H1 (cell line): Measurements from ENCODE around the gene APOL2. TPM values are rescaled to one million over a fixed set of nuclear protein-coding genes. Genes with fewer than 3 reads are reported as not detected.

ENCODE experiments used
- CTCF ChIA-PET: fragments of 300-600 bp; sonication (Branson Sonifier 250); formaldehyde crosslinking; loops from one replicate; lab custom pipeline; 2021; ENCODE audit not compliant: partially characterized antibody; lab: Charles Lee
- POLR2A ChIA-PET: fragments of 300-600 bp; sonication (Branson Sonifier 250); formaldehyde crosslinking; loops from one replicate; lab custom pipeline; 2021; ENCODE audit warnings: inconsistent platforms; ENCODE audit not compliant: partially characterized antibody; lab: Charles Lee
- DNase-seq, 2 experiments: peaks; one replicate each; pipeline versions ENCODE4 v3.0.0 to v3.0.0-alpha.2; 2010 to 2022; ENCODE audit warnings: low spot score in 2 of 2, low read depth in 1 of 2, mixed read lengths in 1 of 2
- FAIRE-seq: peaks from 2 replicates; lab custom pipeline; 2011; peaks lifted over from hg19 to GRCh38; lab: Jason Lieb, UNC
- H2AFZ ChIP-seq: 2 replicates; pipeline ENCODE4 v1.8.1; 2012; ENCODE audit warnings: low read length, inconsistent platforms
- H2AK5ac ChIP-seq: 2 replicates; pipeline ENCODE4 v1.6.1; 2013; ENCODE audit warnings: low read depth, low read length
- H2BK120ac ChIP-seq: replicated peaks from 2 replicates; pipeline ENCODE3; 2013; ENCODE audit warnings: low read depth, low read length, inconsistent platforms
- H2BK12ac ChIP-seq: 2 replicates; pipeline ENCODE4 v1.6.1; 2013; ENCODE audit warnings: low read depth, low read length
- H2BK15ac ChIP-seq: 2 replicates; pipeline ENCODE4 v1.6.1; 2013; ENCODE audit warnings: low read length
- H2BK20ac ChIP-seq: 2 replicates; pipeline ENCODE4 v1.6.1; 2013; ENCODE audit warnings: low read length
- H2BK5ac ChIP-seq: 2 replicates; pipeline ENCODE4 v1.6.1; 2013; ENCODE audit warnings: low read depth, low read length
- H3K14ac ChIP-seq: 2 replicates; pipeline ENCODE4 v1.6.1; 2013; ENCODE audit warnings: inconsistent platforms; ENCODE audit not compliant: insufficient read length
- H3K18ac ChIP-seq: 2 replicates; pipeline ENCODE4 v1.6.1; 2013; ENCODE audit warnings: low read length; ENCODE audit errors: extremely low read depth
- H3K23ac ChIP-seq: 2 replicates; pipeline ENCODE4 v1.6.1; 2013; ENCODE audit warnings: inconsistent platforms; ENCODE audit not compliant: insufficient read length
- H3K23me2 ChIP-seq: 2 replicates; pipeline ENCODE4 v1.6.1; 2013; ENCODE audit warnings: low read depth, low read length
- H3K27ac ChIP-seq: 2 replicates; pipeline ENCODE4 v1.6.1; 2011; ENCODE audit warnings: low read depth, low read length, inconsistent platforms
- H3K27me3 ChIP-seq, 4 experiments: replicated peaks in 1 of 4; 1 replicate in 1 of 4; 2 replicates in 3 of 4; pipeline versions ENCODE4 v1.6.1 to v1.8.1; 2011 to 2013; ENCODE audit warnings: low read length in 3 of 4, mild to moderate bottlenecking in 3 of 4, inconsistent platforms in 2 of 4, mixed read lengths in 2 of 4, moderate library complexity in 1 of 4; ENCODE audit not compliant: control insufficient read depth in 3 of 4, insufficient read depth in 3 of 4; ENCODE audit errors: extremely low read depth in 1 of 4
- H3K36me3 ChIP-seq, 4 experiments: 2 replicates each; pipeline versions ENCODE4 v1.6.1 to v1.8.1; 2011 to 2013; ENCODE audit warnings: mild to moderate bottlenecking in 4 of 4, low read length in 3 of 4, moderate library complexity in 2 of 4, control low read depth in 1 of 4, inconsistent platforms in 1 of 4; ENCODE audit not compliant: insufficient read depth in 4 of 4, control insufficient read depth in 2 of 4
- H3K4ac ChIP-seq: replicated peaks from 2 replicates; pipeline ENCODE3; 2013; ENCODE audit warnings: low read length, low read depth, mixed read lengths, inconsistent platforms; ENCODE audit not compliant: insufficient read length
- H3K4me1 ChIP-seq, 4 experiments: replicated peaks in 1 of 4; 1 replicate in 1 of 4; 2 replicates in 3 of 4; pipeline versions ENCODE4 v1.6.1 to v1.8.1; 2011 to 2013; ENCODE audit warnings: low read length in 3 of 4, inconsistent platforms in 2 of 4, mixed read lengths in 1 of 4; ENCODE audit not compliant: insufficient read depth in 4 of 4, control insufficient read depth in 3 of 4
- H3K4me2 ChIP-seq, 2 experiments: 2 replicates each; pipeline versions ENCODE4 v1.6.1 to v1.8.1; 2011 to 2013; ENCODE audit warnings: low read depth in 2 of 2, low read length in 2 of 2, control low read depth in 1 of 2, inconsistent platforms in 1 of 2, mild to moderate bottlenecking in 1 of 2; ENCODE audit not compliant: insufficient read depth in 1 of 2
- H3K4me3 ChIP-seq, 4 experiments: fragments of 200-600, 300-600 bp in 1 of 4; sonication (generic), shearing (Covaris generic), sonication (Bioruptor Twin) in 1 of 4; 2 replicates each; pipeline versions ENCODE4 v1.5.1 to v1.8.1; 2011 to 2016; ENCODE audit warnings: low read length in 4 of 4, low read depth in 3 of 4, control low read depth in 2 of 4, inconsistent platforms in 2 of 4, mild to moderate bottlenecking in 2 of 4, mixed read lengths in 1 of 4, moderate library complexity in 1 of 4; ENCODE audit not compliant: insufficient read depth in 2 of 4; ENCODE audit errors: extremely low read depth in 1 of 4
- H3K56ac ChIP-seq: replicated peaks from 2 replicates; pipeline ENCODE3; 2013; ENCODE audit warnings: low read depth, mild to moderate bottlenecking, mixed read lengths, low read length, inconsistent platforms; ENCODE audit not compliant: insufficient read length
- H3K79me1 ChIP-seq: 2 replicates; pipeline ENCODE4 v1.6.1; 2013; ENCODE audit warnings: low read depth, low read length, control low read depth
- H3K79me2 ChIP-seq, 2 experiments: 2 replicates each; pipeline versions ENCODE4 v1.6.1 to v1.8.1; 2012 to 2013; ENCODE audit warnings: low read length in 2 of 2, mild to moderate bottlenecking in 2 of 2, inconsistent platforms in 1 of 2; ENCODE audit not compliant: insufficient read depth in 2 of 2, control insufficient read depth in 1 of 2
- H3K9ac ChIP-seq, 4 experiments: replicated peaks in 1 of 4; 1 replicate in 1 of 4; 2 replicates in 3 of 4; pipeline versions ENCODE4 v1.6.1 to v1.8.1; 2011 to 2013; ENCODE audit warnings: low read depth in 3 of 4, low read length in 3 of 4, control low read depth in 2 of 4, mild to moderate bottlenecking in 2 of 4, moderate library complexity in 2 of 4, inconsistent platforms in 1 of 4; ENCODE audit errors: extremely low read depth in 1 of 4
- H3K9me3 ChIP-seq, 2 experiments: 2 replicates each; pipeline versions ENCODE4 v1.6.1 to v1.8.1; 2012 to 2013; ENCODE audit warnings: mild to moderate bottlenecking in 2 of 2, moderate library complexity in 2 of 2, control low read depth in 1 of 2, inconsistent platforms in 1 of 2, low read depth in 1 of 2, low read length in 1 of 2, mixed read lengths in 1 of 2; ENCODE audit not compliant: insufficient read depth in 2 of 2
- H4K20me1 ChIP-seq, 2 experiments: replicated peaks in 1 of 2; 2 replicates each; pipeline versions ENCODE3 to v1.8.1; 2011 to 2013; ENCODE audit warnings: inconsistent platforms in 2 of 2, low read length in 2 of 2, mild to moderate bottlenecking in 1 of 2; ENCODE audit not compliant: insufficient read depth in 2 of 2, control insufficient read depth in 1 of 2
- H4K5ac ChIP-seq: 2 replicates; pipeline ENCODE4 v1.6.1; 2013; ENCODE audit warnings: low read length, low read depth, mixed read lengths, inconsistent platforms; ENCODE audit not compliant: insufficient read length
- H4K8ac ChIP-seq: 2 replicates; pipeline ENCODE4 v1.8.0; 2013; ENCODE audit warnings: mild to moderate bottlenecking, moderate library complexity, low read length, inconsistent platforms; ENCODE audit not compliant: insufficient read depth; ENCODE audit errors: extremely low read depth
- H4K91ac ChIP-seq: replicated peaks from 2 replicates; pipeline ENCODE3; 2013; ENCODE audit warnings: low read length, mixed read lengths, inconsistent platforms; ENCODE audit not compliant: insufficient read length
- CTCF ChIP-seq, 3 experiments: IDR thresholded peaks; 1 replicate in 2 of 3; 2 replicates in 1 of 3; pipeline versions ENCODE4 v1.5.1 to v1.6.1; 2011; ENCODE audit warnings: low read length in 3 of 3, mild to moderate bottlenecking in 3 of 3, inconsistent platforms in 2 of 3, low read depth in 1 of 3, moderate library complexity in 1 of 3; ENCODE audit not compliant: insufficient read depth in 1 of 3; ENCODE audit errors: control extremely low read depth in 1 of 3
- TCF12 ChIP-seq: IDR thresholded peaks from 2 replicates; pipeline ENCODE4 v1.6.1; 2011; ENCODE audit warnings: low read depth, mild to moderate bottlenecking, low read length
- TEAD4 ChIP-seq: IDR thresholded peaks from 2 replicates; pipeline ENCODE4 v1.6.1; 2012; ENCODE audit warnings: low read depth, low read length, inconsistent platforms, mixed read lengths
- WGBS, 2 experiments: shearing (Covaris generic) in 1 of 2; methylation state at CpG; one replicate each; pipeline versions ENCODE4 v1.1.6 to v1.1.7; 2013 to 2015; ENCODE audit warnings: low lambda C conversion rate in 2 of 2, mixed read lengths in 2 of 2, inconsistent platforms in 1 of 2, low coverage in 1 of 2, missing lambda C conversion rate in 1 of 2; ENCODE audit not compliant: insufficient replicate concordance in 2 of 2, insufficient coverage in 1 of 2, insufficient read length in 1 of 2; ENCODE audit errors: extremely low coverage in 1 of 2, missing lambda C conversion rate in 1 of 2; 5-methylcytosine and 5-hydroxymethylcytosine counted together
- polyA plus RNA-seq, 7 experiments: library from polyadenylated mRNA; depleted of rRNA in 3 of 7; stranded (reverse) in 5 of 7; unstranded in 2 of 7; fragments of >200 nt in 5 of 7; fragments of 200-250 nt in 2 of 7; gene quantifications; 1 replicate in 5 of 7; 2 replicates in 1 of 7; 4 replicates in 1 of 7; pipeline versions ENCODE4 v1.2.1 to v1.2.3, GENCODE V29; 2011 to 2013; ENCODE audit warnings: missing spikeins in 2 of 7, mixed read lengths in 2 of 7
- total RNA-seq: library from RNA; stranded (reverse); fragmentation: NEBNext Ultra II Directional; extraction: Animal tissue kit (Norgen Biotek cat#: 25700); gene quantifications from 2 replicates; pipeline ENCODE4 v1.2.1, GENCODE V29; 2021

The APOL2 gene
- total and polyA plus RNA-seq, 2 of the 8 experiments (the other 6 are each of a cell fraction or from before 2014, with no cell fraction given), result 8.1 to 11.0 TPM

GRCh38 chr22:36235585-36235984 lies 3.7 kb downstream of the APOL2 start:
- no peak for FAIRE-seq

More at GRCh38 chr22:36235585-36235984, 3.7 kb downstream of the APOL2 start:
- Histone ChIP-seq H2BK120ac (no peak overlapping the region), H3K56ac (peak overlapping the region; percentile 64), H3K14ac (no peak overlapping the region), H3K18ac (no peak overlapping the region), H3K4me3 (no peak overlapping the region), H3K23me2 (peaks cover 3% of the 10 kb centered on the region), H3K27ac (no peak overlapping the region), H4K91ac (no peak overlapping the region), H3K23ac (no peak overlapping the region), H2AFZ (no peak overlapping the region), H4K5ac (no peak overlapping the region), H3K79me1 (no peaks in the 10 kb centered on the region), H2BK20ac (no peak overlapping the region), H3K9ac (no peak overlapping the region), H4K20me1 (no peaks in the 10 kb centered on the region), H3K4ac (no peak overlapping the region), H3K9me3 (no peaks in the 10 kb centered on the region), H3K27me3 (no peaks in the 10 kb centered on the region), H2BK15ac (no peak overlapping the region), H4K8ac (no peak overlapping the region), H3K79me2 (peaks cover 0 to 5% of the 10 kb centered on the region in 2 experiments; a peak in 1 of 4 replicates), H3K4me1 (peaks cover 0 to 16% (median 9%) of the 10 kb centered on the region in 4 experiments; a peak in 6 of 7 replicates), H2BK12ac (no peak overlapping the region), H2AK5ac (no peak overlapping the region), H3K4me2 (no peak overlapping the region), H2BK5ac (no peak overlapping the region), H3K36me3 (peaks cover 0 to under 1% (median 0%) of the 10 kb centered on the region in 4 experiments; a peak in 1 of 8 replicates)
- TF ChIP-seq CTCF (IDR thresholded peaks at IDR 0.05; ENCODE audit: control extremely low read depth in 1 of 3, insufficient read depth in 1 of 3, low read depth in 1 of 3, low read length in 3 of 3) (no peak), TCF12 (no peak), TEAD4 (no peak)
- DNase-seq, result no peak
- ChIA-PET POLR2A (interaction anchor here (1.6 kb wide), 1 partner anchor 10 kb away, joined by 3 read pairs; no protein-coding TSS in a partner anchor), CTCF (interaction anchor here (0.8 to 4.0 kb wide), 7 partner anchors 10 to 50 kb away, joined by 3 to 20 read pairs (median 4); no protein-coding TSS in a partner anchor)
- WGBS, 2 experiments, result 90% methylated on average over 3 of the region's 3 CpGs; no CpG with 5 or more reads in 1 of the 2 experiments
